GM10847 (cell line): ENCODE data around the gene CENPQ.

Experiments
- POLR2A ChIP-seq: IDR thresholded peaks from 2 replicates; pipeline ENCODE4 v1.6.1; 2011; ENCODE audit not compliant: insufficient read length; ENCODE audit errors: extremely low read depth

Gene CENPQ

GRCh38 chr6:49527320-49527719 lies 64.2 kb downstream of the CENPQ start:
- TF ChIP-seq POLR2A: no peak

DNA sequence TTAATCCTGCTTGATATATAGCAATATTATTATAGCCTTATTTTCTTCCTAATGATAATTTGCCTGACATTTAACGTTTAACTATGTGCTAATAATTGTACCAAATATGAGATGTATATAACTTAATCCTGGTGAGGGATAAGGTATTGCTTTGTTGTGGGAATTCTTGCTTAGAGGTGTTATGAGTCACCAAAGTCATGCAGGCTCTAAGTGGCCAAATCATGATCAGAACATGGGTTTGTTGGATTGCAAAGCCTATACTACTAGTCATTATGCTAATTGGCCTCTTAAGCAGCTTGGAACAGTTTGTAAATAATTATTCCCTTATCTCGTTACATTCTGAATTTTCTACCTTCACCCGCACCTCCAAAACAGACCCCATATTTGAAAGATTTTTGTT lies 65.4 kb downstream of the CENPQ start:
- no peak for TF ChIP-seq POLR2A

- TF ChIP-seq POLR2A: no peak
These were observed 67.1 kb downstream of the CENPQ start for GRCh38 chr6:49530141-49530776.

GRCh38 chr6:49531774-49532569 lies 68.8 kb downstream of the CENPQ start:
- TF ChIP-seq POLR2A: no peak

DNA sequence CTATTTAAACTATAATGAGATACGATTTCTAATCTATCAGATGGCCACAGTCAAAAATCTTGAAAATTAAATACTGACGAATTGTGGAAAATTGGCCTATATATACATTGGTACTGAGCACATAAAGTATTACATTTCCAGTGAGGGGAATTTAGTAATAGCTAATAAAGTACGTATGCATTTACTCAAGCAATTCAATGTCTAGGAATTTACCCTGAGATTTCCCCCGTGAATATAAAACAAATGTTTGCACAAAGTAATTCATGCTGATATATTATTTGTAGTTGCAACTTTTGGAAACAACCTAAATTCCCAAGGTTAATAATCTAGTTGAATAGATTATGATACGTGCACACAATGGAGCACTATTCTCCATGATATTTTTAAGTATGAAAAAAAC lies 72.6 kb downstream of the CENPQ start:
- no peak for TF ChIP-seq POLR2A

- no peak for TF ChIP-seq POLR2A
These were observed 75.9 kb downstream of the CENPQ start for GRCh38 chr6:49539102-49539501.

DNA sequence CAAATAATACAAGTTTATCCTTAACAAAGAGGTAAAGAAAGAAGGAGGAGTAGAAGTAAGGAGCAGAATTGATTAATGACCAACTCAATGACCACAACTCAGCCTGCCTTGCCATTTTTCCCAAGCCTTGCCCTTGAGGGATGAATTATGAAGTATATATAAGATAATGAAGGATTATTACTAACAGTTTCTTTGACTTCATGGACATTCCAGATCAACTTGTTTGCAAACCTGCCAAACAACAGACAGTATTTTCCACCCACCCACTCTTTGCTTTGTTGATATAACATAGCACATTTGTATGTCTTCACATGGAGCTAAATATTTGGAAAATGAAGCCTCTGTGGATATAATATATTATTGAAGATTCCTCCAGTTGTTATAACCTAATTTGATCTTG lies 77.4 kb downstream of the CENPQ start:
- no peak for TF ChIP-seq POLR2A

DNA sequence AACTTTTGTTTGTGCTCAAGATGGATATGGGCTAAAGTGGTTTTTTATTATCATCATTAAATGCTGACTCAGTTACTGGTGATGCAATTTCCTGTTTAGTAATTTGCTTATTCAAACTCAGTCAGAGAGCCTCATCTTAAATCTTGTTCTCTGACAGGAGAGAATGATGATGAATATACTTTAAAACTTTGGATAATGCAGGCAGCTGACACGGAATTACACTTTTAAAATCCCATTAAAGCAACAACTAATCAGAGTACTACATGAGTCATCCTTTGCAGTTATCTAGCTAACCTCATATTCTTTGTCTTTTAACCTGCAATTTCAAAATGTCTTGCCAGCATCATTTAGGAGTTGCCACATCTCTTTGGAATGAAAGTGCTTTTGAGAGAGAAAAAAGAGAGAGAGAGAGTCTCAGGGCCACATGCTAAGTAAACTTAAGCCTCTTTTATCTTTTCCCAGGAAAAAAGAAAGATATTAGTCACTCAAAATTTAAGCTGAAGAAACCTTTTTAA lies 78.1 kb downstream of the CENPQ start:
- no peak for TF ChIP-seq POLR2A

- no peak for TF ChIP-seq POLR2A
These were observed 78.8 kb downstream of the CENPQ start for GRCh38 chr6:49541936-49542335.
